HG02943 (cell line): ENCODE measurements around the gene DARS1.
A peak's percentile ranks its signal among the peaks of the same experiment; 100 is the strongest.
"Not testable (repeated sequence)": the region's sequence is repeated elsewhere in the genome, so short reads cannot be mapped to it uniquely, and the experiment has no call there.

ENCODE experiments used
- ATAC-seq: cut with Tn5 transposase; IDR thresholded peaks from one replicate; pipeline ENCODE4 v1.9.1; 2021; ENCODE audit warnings: mild to moderate bottlenecking, low read depth, moderate library complexity; ENCODE audit not compliant: unreplicated experiment

Gene DARS1

DNA sequence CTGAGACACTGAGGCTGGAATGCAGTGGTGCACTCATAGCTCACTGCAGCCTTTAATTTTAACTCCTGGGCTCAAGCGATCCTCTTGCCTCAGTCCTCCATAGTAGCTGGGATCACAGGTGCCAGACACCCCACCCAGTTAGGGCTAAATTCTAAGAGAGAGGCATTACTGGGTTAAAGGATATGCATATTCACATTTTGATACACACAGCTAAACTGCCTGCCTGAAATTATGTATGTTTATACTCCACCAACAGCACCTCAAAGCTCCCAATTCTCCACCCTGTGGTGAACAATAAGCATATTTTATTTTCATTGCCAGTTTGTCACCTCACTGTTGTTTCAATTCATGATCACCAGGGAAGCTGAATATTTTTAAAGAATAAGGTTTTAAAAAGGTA, 90.5 kb downstream of the DARS1 start:
- ATAC-seq: no peak

DNA sequence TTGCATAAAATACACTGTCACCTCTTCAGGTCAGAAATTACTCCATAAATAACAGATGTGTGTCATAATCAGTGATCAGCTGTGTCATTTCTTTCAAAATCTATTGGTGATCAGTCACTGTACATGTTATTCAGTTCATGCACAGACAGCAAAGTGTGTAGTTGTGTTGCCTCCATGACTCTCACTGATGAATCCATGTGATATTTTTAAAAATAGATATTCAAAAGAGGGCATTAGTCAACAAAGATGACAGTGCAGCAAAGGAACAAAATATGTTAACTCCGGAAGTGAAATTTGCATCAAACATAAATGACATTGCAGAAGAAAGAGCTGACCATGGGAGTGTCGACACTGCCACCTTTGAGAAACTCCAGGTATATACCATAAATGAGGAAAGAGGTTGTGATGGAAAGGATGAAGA, 92.0 kb downstream of the DARS1 start:
- ATAC-seq: no peak

DNA sequence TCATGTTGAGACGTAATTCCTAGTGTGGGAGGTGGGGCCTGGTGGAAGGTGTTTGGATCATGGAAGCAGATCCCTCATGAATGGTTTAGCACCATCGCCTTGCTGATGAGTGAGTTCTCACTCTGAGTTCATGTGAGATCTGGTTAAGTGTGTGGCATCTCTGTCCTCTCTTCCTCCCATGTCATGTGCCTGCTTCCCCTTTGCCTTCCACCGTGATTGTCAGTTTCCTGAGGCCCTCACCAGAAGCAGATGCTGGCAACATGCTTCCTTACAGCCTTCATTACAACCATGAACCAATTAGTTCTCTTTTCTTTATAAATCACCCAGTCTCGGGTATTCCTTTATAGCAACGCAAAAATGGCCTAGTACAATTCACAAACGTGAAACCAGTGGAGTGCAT, 94.6 kb downstream of the DARS1 start:
- no peak for ATAC-seq

DNA sequence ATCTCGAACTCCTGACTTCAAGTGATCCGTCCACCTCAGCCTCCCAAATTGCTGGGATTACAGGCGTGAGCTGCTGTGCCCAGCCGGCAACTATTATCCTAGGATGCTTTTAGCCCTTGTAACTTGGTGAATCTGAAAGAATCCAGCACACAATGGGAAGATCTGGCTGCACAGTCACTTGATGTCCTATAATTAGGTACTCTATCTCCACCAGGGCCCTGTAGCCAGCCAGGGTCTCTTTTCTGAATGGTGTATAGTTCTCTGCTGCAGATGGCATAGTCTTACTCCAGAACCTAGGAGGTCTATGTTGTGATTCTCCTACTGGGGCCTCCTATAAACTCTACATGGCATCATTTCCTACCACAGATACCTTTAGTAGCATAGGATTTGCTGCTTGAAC, 95.3 kb downstream of the DARS1 start:
- ATAC-seq: no peak

DNA sequence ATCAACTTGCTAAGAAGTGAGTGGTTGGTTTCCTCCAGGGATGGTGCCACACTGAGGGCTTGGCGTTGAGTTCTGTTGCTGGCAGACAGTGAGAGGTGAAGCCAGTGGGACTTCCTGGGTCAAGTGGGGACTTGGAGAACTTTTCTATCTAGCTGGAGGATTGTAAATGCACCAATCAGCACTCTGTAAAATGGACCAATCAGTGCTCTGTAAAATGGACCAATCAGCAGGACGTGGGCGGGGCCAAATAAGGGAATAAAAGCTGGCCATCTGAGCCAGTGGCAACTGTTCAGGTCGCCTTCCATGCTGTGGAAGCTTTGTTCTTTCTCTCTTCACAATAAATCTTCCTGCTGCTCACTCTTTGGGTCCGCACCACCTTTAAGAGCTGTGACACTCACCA, 96.8 kb downstream of the DARS1 start:
- ATAC-seq: not testable (repeated sequence)

DNA sequence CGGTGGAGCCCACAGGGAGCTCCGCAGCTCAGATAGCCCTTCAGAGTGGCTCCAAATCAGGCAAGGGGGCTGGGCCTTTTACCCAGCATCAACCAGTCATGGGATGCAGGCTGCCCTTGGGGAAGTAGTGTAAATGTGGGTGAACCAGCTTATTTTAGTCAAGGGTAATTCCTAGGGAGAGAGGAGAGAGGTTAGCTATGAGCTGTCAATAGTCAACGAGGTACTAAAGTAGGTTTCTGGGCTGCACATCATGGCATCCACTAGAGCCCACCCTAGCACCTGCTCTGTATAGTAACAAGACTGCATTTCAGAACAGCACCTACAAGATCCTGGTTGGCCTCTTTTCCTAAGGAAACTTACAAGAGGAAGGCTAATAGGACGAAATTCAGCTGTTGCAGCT, 99.7 kb downstream of the DARS1 start:
- no peak for ATAC-seq

DNA sequence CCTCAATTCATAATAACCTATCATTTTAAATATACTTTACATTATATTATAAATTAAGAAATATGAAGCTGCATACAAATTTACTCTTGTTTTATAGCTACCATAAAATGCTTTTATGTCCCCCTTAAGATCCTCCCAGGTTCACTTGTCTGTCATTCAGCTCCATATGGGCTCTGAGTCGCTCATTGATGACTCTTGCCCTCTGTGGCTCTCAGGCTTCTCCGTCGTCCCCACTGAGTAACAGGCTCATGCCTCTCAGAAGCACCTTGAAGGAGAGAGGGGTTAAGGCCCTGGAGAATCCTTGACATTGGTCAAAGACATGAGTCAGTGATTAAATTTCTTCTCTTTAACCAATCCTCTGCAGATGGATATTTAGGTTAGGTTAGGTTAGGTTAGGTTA, 103.0 kb downstream of the DARS1 start:
- no peak for ATAC-seq

DNA sequence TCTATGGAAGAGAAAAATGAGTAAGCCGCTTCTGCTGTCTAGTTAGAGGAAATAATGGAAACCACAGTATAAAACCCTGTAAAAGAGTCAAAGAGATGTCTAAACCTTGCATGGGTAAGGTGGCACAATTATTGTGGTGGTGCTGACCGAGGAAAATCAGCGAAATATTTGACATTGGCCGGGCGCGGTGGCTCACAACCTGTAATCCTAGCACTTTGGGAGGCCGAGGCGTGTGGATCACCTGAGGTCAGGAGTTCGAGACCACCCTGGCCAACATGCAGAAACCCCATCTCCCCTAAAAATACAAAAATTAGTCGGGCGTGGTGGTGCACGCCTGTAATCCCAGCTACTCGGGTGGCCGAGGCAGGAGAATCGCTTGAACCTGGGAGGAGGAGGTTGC, 108.7 kb downstream of the DARS1 start:
- not testable (repeated sequence) for ATAC-seq

DNA sequence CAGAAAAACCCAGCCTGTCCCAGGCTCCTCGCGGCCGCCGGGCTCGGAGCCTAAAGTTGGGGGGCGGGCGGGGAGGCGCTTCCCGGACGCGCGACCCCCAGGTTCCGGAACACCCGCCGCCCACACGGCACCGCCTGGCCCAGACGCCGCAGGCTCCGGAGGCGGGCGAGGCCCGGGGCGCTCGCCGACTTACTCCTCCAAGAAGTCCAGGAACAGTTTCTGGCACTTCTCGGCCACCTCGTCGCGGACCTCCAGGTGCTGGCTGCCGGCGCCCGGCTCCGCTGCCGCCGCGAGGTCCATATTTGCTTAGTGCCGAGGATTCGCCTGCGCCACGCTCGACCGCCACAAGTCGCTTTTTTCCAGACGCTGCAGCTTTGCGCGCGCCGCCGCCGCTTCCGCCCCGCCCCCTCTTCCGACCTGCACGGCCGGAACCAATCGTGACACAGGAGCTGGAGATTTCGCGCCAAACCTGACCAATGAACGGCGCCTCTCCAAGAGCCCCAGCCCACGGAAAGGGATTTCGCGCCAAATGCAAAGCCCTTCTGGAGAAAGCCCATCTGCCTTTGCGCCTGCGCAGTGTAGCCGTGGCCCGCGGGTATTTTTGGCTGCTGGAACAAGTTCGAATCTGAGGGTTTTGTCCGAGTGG, 109.2 kb downstream of the DARS1 start, which contains the start of gene MCM6:
Gene MCM6 (minus strand): TSS at position 378 of the 646 bp plus-strand sequence. CDS start 78 bp downstream, at position 300.
- ATAC-seq: peak; percentile 95

DNA sequence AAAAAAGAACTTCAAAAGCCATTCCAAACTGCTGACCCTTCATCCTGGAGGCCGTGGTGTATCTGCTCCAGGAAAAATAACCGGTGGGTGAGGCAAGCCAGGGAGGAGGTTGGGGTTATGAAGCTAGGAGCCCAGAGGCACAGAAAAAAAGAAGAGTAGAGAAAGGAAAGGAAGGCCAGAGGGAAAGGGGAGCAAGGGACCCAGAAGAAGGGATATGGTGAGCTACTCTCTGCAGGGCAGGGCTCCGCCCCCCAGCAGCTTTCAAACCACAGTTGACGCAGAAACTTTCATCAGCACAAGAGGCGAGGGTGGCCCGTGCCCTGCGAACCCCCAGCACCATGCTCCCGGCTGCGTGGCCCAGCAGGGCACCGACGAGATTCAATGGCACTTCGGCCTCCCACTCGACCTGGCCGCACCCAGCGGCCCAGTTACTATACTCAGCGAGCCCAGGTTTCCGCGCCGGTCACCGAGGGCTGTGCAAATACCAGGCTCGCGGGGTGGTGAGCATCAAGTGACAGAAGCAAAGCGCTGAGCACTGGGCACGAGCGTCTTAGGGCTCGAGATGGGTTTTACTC, 109.8 kb downstream of the DARS1 start:
- ATAC-seq: peak; percentile 65

DNA sequence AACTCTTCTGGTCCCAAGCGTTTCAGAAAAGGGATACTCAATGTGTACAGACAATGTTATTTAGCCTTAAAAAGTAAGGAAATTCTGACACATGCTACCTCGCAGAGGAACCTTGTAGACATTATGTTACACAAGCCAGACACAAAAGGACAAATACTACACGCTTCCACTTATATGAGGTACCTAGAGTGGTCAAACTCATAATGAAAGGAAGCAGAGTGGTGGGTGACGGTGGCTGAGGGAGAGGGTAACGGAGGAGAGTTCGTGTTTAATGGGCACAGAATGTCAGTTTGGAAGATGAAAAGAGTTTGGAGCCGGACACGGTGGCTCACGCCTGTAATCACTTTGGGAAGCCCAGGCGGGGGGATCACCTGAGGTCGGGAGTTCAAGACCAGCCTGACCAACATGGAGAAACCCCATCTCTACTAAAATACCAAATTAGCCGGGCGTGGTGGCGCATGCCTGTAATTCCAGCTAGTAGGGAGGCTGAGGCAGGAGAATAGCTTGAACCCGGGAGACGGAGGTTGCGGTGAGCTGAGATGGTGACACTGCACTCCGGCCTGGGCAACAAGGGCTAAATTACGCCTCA, 110.6 kb downstream of the DARS1 start:
- no peak for ATAC-seq

DNA sequence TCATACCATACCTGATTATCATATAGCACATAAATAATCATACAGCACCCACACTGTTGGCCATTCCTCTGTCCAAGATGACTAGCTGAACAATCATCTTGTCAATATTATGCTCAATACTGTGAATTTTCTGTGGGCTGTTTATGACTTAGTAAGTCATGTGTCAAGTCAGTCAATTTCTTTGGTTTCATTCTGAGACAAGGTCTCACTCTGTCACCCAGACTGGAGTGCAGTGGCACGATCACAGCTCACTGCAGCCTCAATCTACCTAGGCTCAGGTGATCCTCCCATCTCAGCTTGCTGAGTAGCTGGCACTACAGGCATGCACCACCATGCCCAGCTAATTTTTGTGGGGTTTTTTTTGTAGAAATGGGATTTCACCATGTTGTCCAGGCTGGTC, 114.9 kb downstream of the DARS1 start:
- no peak for ATAC-seq

DNA sequence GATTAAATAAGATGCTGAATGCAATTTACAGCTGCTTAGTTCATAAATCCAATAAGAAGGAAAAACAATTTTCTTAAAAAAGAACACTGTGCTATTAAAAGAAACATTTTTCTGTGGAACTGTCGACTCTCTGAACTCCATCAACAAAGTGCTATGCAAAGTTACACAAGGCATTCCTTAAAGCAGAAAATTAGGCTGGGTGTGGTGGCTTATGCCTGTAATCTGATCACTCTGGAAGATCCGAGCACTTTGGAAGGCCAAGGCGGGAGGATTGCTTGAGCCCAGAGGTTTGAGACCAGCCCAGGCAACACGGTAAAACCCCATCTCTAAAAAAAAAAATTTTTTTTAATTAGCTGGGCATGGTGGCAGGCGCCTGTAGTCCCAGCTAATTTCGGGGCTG, 122.2 kb downstream of the DARS1 start:
- no peak for ATAC-seq

DNA sequence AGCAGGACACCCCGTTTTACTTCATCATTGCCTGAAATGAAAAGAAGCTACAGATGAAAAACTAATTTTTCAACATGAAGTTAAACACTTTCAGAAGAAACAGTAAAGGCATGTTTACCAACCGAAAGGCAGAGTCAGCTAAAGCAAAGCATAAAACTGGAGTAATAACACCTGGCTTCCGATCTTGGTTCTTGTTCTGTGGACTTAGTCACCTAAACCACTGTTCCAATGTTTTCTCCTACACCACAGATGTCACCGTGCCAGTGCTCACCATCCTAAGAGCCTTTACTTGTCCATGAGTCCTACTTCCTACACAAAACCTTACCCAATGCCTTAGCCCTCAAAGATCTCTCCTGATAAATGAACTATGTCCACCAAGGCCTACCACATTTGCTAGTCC, 122.7 kb downstream of the DARS1 start:
- no peak for ATAC-seq
